Endothelial cell of umbilical vein (primary cell): ENCODE measurements around the gene TBX15.

Source experiments
- EZH2 ChIP-seq: IDR thresholded peaks from 2 replicates; pipeline ENCODE4 v1.6.1; 2012; ENCODE audit warnings: borderline replicate concordance, low read depth, mild to moderate bottlenecking, moderate library complexity, low read length, inconsistent platforms; ENCODE audit not compliant: severe bottlenecking
- FOS ChIP-seq: IDR thresholded peaks from 2 replicates; pipeline ENCODE4 v1.6.1; 2011; ENCODE audit warnings: mild to moderate bottlenecking, low read length, moderate library complexity, borderline replicate concordance; ENCODE audit not compliant: insufficient read depth
- GATA2 ChIP-seq: IDR thresholded peaks from 2 replicates; pipeline ENCODE4 v1.7.0; 2011; ENCODE audit warnings: low read depth, mild to moderate bottlenecking, moderate library complexity, mixed read lengths, low read length; ENCODE audit not compliant: insufficient read length, insufficient read depth
- JUN ChIP-seq: IDR thresholded peaks from 2 replicates; pipeline ENCODE4 v1.6.1; 2011; ENCODE audit warnings: borderline replicate concordance, low read depth; ENCODE audit not compliant: insufficient read length, insufficient read depth
- POLR2A ChIP-seq: IDR thresholded peaks from 2 replicates; pipeline ENCODE4 v1.6.1; 2012; ENCODE audit warnings: low read depth, mild to moderate bottlenecking, control low read depth, low read length
- POLR2AphosphoS5 ChIP-seq: IDR thresholded peaks from 2 replicates; pipeline ENCODE4 v1.6.1; 2012; ENCODE audit warnings: low read depth, mild to moderate bottlenecking, control low read depth, low read length, moderate library complexity; ENCODE audit not compliant: insufficient read depth
- TF ChIP-seq, protein P1 (sequence below), 2 donors: IDR thresholded peaks; 1 replicate in 1 of 2; 2 replicates in 1 of 2; pipeline ENCODE4 v1.5.1; 2011; ENCODE audit warnings: low read length in 2 of 2, mild to moderate bottlenecking in 2 of 2, moderate library complexity in 2 of 2, control low read depth in 1 of 2, inconsistent platforms in 1 of 2, low read depth in 1 of 2; ENCODE audit not compliant: insufficient read depth in 1 of 2; ENCODE audit errors: extremely low read depth in 1 of 2
- TF ChIP-seq, protein P2 (sequence below): IDR thresholded peaks from 2 replicates; pipeline ENCODE4 v1.6.1; 2011; ENCODE audit not compliant: insufficient read depth, insufficient read length

DNA sequence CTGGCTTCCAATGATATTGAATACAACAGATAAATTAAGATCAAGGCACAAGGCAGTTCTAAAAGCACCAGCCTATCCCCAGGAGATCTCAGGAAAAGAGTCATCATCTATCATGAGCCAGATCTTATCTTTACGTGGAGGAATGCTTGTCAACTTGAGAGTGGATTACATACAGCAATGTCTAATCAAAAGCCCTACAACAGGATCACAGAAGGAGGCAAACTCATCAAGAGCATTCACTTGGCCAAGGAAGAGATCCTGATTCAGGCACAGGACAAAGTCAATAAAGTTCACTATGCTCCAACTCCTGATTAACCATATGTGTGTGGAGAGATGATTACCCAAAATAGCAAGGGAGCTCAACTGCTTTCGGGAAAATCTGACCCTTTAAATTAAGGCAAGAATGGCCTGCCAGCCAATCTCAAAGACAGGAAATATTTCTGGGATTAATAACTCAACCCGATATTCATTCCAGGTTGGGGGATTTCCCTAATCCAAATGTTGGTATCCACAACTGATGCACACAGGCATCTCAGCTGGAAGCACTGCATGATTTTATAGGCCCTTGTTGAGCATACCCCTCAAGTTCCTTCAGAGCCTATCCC, 33.7 kb downstream of the TBX15 start:
- TF ChIP-seq EZH2 (no peak), POLR2AphosphoS5 (no peak), JUN (no peak), GATA2 (no peak), POLR2A (no peak), FOS (no peak)
- TF ChIP-seq, protein P1, sequence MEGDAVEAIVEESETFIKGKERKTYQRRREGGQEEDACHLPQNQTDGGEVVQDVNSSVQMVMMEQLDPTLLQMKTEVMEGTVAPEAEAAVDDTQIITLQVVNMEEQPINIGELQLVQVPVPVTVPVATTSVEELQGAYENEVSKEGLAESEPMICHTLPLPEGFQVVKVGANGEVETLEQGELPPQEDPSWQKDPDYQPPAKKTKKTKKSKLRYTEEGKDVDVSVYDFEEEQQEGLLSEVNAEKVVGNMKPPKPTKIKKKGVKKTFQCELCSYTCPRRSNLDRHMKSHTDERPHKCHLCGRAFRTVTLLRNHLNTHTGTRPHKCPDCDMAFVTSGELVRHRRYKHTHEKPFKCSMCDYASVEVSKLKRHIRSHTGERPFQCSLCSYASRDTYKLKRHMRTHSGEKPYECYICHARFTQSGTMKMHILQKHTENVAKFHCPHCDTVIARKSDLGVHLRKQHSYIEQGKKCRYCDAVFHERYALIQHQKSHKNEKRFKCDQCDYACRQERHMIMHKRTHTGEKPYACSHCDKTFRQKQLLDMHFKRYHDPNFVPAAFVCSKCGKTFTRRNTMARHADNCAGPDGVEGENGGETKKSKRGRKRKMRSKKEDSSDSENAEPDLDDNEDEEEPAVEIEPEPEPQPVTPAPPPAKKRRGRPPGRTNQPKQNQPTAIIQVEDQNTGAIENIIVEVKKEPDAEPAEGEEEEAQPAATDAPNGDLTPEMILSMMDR (IDR thresholded peaks at IDR 0.05; ENCODE audit: extremely low read depth in 1 of 2, insufficient read depth in 1 of 2, low read depth in 1 of 2, low read length in 2 of 2) = no peak
- TF ChIP-seq, protein P2, sequence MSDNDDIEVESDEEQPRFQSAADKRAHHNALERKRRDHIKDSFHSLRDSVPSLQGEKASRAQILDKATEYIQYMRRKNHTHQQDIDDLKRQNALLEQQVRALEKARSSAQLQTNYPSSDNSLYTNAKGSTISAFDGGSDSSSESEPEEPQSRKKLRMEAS = no peak
